HG03039 (cell line): Measurements from ENCODE around the gene EFL1.
"Not testable (repeated sequence)": the region's sequence is repeated elsewhere in the genome, so short reads cannot be mapped to it uniquely, and the experiment has no call there.

Experiments
- ATAC-seq: cut with Tn5 transposase; IDR thresholded peaks from one replicate; pipeline ENCODE4 v1.9.1; 2021; ENCODE audit warnings: mild to moderate bottlenecking, moderate library complexity; ENCODE audit not compliant: unreplicated experiment

EFL1 gene

GRCh38 chr15:82262422-82263026 is at the start of gene EFL1, which contains the start of gene SAXO2:
TSS of gene EFL1 (minus strand) at chr15:82262734. CDS start at chr15:82261778, 956 bp downstream.
TSS of gene SAXO2 (plus strand) at chr15:82262818. CDS start at chr15:82262880, 62 bp downstream.
- peak; percentile 96 for ATAC-seq

DNA sequence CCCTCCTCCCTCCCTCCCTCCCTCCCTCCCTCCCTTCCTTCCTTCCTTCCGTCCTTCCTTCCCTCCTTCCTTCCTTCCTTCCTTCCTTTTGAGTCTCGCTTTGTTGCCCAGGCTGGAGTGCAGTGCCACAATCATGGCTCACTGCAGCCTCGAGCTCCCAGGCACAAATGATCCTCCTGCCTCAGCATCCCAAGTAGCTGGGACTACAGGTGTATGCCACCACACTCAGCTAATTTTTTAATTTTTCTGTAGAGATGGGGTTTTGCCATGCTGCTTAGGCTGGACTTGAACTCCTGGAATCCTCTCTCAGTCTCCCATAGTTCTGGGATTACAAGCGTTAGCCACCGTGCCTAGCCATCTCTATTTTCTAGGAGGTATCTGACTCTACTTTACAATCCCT is 48.8 kb upstream of the EFL1 start:
- not testable (repeated sequence) for ATAC-seq

- ATAC-seq = no peak
These were observed 47.3 kb upstream of the EFL1 start for GRCh38 chr15:82309802-82310201.

- ATAC-seq = no peak
These were observed 45.2 kb upstream of the EFL1 start for GRCh38 chr15:82307714-82308081.

GRCh38 chr15:82306791-82307713 is 44.5 kb upstream of the EFL1 start:
- ATAC-seq = no peak

DNA sequence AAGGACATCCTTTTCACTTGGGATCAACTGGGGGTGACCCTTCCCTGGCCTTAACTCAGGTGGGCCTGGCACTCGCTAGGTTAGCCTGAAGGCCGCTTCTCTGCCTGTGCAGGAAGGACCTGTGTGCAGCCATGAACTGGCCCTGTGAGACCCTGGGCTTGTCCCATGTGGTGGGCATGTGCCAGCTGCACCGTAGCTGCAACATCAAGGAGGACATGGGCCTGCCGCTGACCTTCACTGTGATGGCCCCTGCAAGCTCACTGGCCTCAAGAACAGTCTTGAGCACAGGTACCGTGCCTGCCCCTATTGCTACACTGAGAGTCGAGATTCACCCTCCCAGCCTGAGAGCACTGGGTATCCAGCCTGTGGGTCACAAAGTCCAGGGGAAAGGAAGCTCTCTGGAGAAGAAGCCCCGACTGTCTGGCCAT is 43.1 kb upstream of the EFL1 start:
- no peak for ATAC-seq

GRCh38 chr15:82304778-82305090 is 42.2 kb upstream of the EFL1 start:
- ATAC-seq = no peak

DNA sequence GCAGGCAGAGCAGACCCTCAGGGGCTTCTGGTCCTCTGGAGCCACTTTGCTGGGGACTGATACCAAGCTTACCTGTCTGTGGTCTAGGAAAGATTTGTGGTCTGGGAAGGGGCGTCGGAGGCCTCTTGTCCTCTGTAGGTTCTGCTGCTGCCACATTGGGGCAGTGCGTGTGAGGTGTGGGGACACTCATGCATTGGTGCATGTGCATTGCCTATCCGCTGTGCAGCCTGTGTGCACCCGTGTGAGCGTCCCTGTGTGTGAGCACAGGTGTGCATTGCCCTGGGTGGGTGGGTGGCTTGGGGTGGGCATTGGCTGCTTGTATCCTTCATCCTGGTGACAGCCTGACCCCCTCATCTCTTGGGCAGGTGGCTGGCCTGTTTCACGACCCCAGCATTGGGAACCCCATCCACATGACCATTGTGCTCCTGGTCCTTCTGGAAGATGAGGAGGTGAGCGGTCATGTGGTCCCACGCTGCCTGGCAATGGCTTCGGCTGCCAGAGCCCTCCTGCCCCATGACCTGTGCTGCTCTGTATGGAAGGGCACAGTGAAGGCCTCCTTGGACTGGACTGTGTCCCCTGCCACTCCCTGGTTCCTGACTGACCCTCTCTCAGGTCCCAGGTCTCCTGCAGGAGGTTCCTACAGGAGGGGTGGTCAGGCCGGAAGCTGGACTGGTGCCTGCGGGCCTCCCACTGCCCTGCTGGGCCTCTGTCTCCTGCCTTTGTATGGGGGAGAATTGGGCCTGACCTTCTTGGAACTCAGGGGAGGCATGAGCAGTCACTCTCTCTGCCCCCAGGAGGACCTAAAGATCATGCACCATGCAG is 41.6 kb upstream of the EFL1 start:
- ATAC-seq = no peak

- ATAC-seq = no peak
These were observed 38.9 kb upstream of the EFL1 start for GRCh38 chr15:82301296-82302016.

DNA sequence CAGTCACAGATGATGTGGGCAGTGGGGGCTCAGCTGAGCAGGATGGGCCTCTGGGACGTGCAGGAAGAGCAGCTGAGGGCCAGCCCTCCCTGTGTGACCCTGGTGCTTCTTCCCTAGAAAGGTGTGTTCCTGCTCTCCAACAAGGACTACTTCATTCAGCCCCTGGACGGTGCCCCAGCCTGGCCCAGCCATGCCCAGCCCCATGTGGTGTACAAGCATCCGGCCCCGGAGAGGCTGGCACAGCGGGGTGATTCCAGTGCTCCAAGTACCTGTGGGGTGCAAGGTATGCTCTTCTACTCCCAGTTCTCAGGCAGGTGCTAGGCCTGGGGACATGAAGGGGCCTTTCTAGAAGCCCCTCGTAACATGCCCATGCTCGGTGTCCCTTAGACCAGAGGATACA is 38.3 kb upstream of the EFL1 start:
- ATAC-seq = no peak

DNA sequence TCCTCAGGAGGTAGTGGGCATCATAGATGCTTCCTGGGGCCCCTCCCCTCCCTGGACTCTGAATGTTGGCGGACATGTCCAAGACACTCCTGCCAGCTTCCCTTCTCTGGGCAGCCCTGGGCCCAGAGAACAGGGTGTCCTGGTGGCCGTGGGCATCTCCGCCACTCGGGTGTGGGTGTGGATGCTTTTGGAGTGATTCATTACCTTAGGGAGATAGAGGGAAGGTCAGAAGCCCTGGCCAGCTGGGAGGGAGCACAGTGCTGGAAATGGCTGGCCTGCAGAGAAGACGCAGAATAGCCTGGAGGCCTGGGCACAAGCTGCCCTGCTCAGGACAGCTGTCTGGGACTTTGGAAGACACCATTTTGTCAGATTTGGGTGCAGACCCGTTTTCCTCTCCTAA is 37.8 kb upstream of the EFL1 start:
- ATAC-seq = not testable (repeated sequence)

DNA sequence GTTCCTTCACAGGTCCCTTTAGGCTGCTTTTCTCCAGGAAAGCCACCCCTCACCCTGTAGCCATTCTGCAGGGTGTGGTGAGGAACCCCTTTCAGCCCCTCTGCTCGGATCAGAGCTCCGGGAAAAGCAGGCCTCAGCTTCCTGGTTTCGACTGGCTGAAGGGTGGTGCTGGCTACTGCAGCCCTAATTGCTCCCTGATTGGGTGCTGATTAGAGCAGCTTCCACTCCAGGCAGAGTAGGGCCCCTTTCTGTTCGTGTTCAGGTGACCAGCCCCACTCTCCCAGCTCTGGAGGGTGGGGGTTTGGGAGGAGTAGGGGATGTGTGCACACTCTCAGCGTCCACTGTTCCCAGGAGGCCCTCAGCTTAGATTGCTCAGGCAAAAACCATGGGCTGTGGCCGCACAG is 37.0 kb upstream of the EFL1 start:
- ATAC-seq = not testable (repeated sequence)

DNA sequence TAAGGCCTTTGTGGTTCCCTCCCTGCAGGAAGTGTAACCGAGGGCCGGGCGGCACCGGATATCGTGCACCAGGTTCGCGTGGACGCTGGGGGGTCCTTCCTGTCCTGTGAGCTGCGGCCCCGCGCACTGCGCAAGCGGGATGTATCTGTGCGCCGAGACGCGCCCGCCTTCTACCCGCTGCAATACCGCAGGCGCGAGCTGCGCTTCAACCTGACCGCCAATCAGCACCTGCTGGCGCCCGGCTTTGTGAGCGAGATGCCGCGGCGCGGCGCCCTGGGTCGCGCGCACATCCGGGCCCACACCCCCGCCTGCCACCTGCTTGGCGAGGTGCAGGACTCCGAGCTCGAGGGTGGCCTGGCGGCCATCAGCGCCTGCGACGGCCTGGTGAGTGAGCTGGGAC is 36.0 kb upstream of the EFL1 start:
- ATAC-seq = no peak

DNA sequence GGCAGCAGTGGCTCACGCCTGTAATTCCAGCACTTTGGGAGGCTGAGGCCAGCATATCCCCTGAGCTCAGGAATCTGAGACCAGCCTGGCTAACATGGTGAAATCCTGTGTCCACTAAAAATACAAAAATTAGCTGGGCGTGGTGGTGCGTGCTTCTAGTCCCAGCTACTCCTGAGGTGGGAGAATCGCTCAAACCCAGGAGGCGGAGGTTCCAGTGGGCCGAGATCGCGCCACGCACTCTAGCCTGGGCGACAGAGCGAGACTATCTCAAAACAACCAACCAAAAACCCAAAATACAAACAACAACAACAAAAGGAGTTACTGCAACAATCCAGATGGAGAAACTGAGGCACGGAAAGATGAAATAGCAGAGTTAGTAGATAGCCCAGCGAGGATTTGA is 35.5 kb upstream of the EFL1 start:
- ATAC-seq = no peak

- no peak for ATAC-seq
These were observed 35.0 kb upstream of the EFL1 start for GRCh38 chr15:82297546-82297945.

- no peak for ATAC-seq
These were observed 31.6 kb upstream of the EFL1 start for GRCh38 chr15:82294061-82294690.

GRCh38 chr15:82292271-82292670 is 29.7 kb upstream of the EFL1 start:
- no peak for ATAC-seq

DNA sequence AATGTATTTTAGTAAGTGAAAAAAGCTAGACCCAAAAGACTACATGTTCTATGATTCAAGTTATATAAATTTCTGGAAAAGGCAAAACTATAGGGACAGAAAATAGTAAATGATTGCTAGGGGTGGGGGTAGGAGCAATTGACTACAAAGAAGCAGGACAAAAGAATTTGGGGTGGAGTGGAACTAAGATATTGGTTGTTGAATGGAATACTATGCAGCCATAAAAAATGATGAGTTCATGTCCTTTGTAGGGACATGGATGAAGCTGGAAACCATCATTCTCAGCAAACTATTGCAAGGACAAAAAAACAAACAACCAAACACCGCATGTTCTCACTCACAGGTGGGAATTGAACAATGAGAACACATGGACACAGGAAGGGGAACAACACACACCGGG is 25.7 kb upstream of the EFL1 start:
- not testable (repeated sequence) for ATAC-seq

GRCh38 chr15:82286475-82286874 is 23.9 kb upstream of the EFL1 start:
- ATAC-seq = peak; percentile 79

DNA sequence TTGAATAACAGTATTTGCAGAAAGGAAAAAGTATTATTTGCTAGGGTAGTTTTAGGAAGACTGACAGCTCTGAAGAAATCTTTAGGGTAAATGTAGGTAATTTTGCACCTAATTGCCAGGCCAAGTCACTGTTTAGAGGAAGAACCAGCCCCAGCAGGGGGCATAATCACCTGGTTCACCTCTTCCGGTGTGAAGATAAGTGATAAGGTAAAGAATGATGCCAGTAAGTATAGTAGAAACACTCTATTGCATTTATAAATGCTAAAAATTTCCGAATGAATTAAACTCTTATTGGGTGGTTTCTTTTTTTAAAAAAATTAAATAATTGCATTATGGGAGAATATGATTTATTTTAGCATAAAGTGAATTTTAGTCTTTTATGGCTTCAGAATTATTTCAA is 21.8 kb upstream of the EFL1 start:
- ATAC-seq = not testable (repeated sequence)
